HFF-Myc (cell line): ENCODE measurements around the gene NXN.

Experiments
- DNase-seq: peaks from one replicate; pipeline ENCODE4 v3.0.0-alpha.2; 2011; ENCODE audit warnings: low read depth; ENCODE audit errors: extremely low read depth
- H3K4me3 ChIP-seq: replicated peaks from 2 replicates; pipeline ENCODE4 v1.5.1; 2011; ENCODE audit warnings: low read depth, mild to moderate bottlenecking, control low read depth, low read length
- TF ChIP-seq, protein P1 (sequence below): IDR thresholded peaks from 2 replicates; pipeline ENCODE4 v1.5.1; 2012; ENCODE audit warnings: mild to moderate bottlenecking, low read depth, low read length, control low read depth; ENCODE audit errors: missing control alignments

The NXN gene

DNA sequence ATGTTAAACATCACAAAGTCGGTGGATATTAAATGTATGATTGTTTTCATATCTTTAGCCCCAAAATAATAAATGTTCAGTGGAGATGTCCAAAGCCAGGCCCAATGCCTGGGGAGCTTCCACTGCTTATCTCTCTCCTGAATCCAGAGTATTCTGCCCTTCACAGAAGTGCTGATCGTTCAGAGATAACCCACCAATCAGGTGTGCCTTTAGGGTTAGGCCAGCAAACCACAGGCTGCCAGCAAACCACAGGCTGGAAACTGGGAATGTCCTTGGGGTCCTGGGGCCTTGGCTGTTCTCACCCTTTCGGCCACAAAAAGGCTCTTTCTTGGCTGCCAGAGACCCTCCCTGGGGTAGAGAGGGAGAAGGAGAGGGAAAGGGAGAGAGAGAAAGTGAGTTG, 33.9 kb downstream of the NXN start:
- no peak for DNase-seq
- TF ChIP-seq, protein P1, sequence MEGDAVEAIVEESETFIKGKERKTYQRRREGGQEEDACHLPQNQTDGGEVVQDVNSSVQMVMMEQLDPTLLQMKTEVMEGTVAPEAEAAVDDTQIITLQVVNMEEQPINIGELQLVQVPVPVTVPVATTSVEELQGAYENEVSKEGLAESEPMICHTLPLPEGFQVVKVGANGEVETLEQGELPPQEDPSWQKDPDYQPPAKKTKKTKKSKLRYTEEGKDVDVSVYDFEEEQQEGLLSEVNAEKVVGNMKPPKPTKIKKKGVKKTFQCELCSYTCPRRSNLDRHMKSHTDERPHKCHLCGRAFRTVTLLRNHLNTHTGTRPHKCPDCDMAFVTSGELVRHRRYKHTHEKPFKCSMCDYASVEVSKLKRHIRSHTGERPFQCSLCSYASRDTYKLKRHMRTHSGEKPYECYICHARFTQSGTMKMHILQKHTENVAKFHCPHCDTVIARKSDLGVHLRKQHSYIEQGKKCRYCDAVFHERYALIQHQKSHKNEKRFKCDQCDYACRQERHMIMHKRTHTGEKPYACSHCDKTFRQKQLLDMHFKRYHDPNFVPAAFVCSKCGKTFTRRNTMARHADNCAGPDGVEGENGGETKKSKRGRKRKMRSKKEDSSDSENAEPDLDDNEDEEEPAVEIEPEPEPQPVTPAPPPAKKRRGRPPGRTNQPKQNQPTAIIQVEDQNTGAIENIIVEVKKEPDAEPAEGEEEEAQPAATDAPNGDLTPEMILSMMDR: no peak
- H3K4me3 ChIP-seq: no peak overlapping the region

DNA sequence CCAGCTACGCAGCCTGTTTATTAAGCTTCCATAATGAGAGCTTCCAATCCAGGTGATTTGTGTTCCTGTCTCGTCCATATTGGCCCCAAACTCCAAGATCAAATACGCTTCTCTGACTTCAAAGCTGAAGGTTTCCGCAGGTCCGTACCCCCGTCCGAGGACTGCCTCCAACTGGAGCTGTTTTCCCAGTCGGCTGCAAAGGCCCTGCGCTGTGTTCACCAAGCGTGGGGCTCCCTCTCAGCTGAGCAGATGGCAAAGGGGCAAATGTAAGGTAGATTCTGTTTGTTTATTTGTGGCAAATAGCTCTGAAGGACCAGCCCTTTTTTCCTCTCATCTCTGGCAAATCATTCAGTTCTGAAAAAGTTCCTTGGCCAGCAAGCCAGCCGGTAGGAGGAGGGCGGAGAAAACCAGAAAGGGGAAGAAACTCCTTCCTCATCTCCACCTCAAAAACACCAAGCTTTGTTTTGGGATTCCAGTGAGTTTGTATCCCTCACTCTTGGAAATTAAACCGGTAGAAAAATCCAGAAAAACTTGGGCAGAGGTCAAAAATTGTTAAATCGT, 35.2 kb downstream of the NXN start:
- no peak overlapping the region for H3K4me3 ChIP-seq
- TF ChIP-seq, protein P1: no peak
- no peak for DNase-seq

DNA sequence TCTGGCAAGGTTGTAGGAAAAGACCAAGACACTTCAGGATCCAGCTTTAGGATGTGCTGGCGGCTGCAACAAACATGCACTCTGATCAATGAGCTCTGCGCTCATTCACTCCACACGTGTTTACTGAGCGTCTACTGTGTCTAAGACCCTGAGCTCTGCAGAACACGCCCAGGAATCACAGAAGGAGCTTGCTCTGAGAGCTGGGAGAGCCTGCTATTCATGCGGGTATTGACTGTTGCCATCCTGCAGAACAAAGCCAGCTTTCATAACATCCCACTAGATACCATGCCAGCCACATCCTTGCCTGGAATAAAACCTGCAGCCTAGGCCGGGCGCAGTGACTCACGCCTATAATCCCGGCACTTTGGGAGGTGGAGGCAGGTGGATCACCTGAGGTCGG, 44.1 kb downstream of the NXN start:
- H3K4me3 ChIP-seq: no peak overlapping the region
- DNase-seq: no peak
- TF ChIP-seq, protein P1: no peak

DNA sequence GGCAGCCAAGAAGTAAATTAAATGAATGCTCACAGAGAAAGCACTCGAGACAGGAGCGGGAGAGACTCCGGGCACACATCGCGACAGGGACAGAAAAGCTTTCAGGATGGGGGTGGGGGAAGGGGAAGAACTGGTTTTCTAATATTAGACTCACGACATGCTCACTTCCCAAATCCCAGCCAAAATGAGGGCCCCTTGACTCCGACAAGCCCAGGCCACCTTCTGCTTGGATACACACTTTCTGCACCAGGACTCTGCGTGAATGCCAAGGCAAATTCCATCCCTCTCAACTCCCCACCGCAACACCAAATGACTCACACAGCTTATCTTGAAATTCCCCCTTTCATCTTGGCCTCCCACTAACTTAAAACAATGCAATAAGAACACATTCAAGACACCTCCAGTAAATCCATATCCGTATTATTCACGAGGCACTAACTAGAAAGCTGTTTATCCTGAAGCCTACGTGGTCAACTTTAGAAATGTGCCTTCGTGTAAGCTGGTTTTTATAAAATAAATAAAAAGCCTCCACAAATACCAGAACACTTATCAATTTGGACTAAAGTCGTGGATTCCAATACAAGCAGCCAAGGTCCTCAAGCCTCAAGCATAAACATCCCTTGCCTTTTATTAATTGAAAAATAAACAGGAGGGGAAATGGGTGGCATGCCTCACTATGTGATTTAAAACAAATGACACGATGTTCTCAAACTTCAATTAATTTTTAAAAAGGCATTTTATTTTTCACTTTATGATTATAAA, 46.1 kb downstream of the NXN start:
- DNase-seq: no peak
- no peak overlapping the region for H3K4me3 ChIP-seq
- TF ChIP-seq, protein P1: no peak

DNA sequence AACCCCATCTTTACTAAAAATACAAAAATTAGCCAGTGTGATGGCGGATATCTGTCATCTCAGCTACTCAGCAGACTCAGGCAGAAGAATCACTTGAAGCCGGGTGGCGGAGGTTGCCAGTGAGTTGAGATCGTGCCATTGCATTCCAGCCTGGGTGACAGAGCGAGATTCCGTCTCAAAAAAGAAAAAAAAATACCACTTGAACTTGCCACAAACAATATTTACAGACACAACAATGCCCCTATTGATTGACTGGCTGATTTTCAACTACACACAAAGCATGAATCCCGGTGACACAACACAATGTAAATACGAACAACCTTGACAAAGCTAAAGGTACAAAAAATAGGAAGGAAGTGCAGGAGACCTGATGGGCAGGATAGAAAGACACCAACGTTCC, 49.3 kb downstream of the NXN start:
- TF ChIP-seq, protein P1: no peak
- no peak overlapping the region for H3K4me3 ChIP-seq
- DNase-seq: no peak

DNA sequence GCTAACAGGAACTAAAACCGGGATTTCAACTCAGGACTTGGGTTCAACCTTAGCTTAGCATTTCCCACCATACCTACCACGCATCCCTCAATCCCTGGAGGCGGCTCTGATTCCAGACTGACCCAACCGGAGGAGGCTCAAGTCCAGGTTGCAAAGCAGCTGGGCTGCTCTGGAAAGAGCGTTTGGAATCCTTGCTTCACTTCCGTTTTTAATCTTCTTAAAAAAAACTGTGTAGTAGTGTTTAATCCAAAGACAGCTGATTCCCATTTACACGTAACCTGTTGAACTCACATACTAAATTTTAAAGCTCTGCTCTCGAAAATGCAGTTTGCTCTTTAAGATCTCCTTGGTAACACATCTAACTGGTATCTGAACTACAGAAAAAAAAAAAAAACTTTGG, 50.0 kb downstream of the NXN start:
- DNase-seq: no peak
- TF ChIP-seq, protein P1: no peak
- no peak overlapping the region for H3K4me3 ChIP-seq
